Breast epithelium (tissue), 3 donors: ENCODE measurements around the gene GRPEL2.

Experiments
- CTCF ChIP-seq, 3 donors: fragments of 450-650 bp; IDR thresholded peaks; one replicate each; pipeline ENCODE4 v1.5.1; 2016 to 2017; ENCODE audit warnings: antibody characterized with exemption in 3 of 3, mild to moderate bottlenecking in 3 of 3, moderate library complexity in 3 of 3
- POLR2A ChIP-seq: fragments of 450-650 bp; IDR thresholded peaks from one replicate; pipeline ENCODE4 v1.6.1; 2016; ENCODE audit warnings: antibody characterized with exemption, mild to moderate bottlenecking, moderate library complexity
- POLR2AphosphoS5 ChIP-seq, 3 donors: sonication (generic); formaldehyde crosslinking; IDR thresholded peaks; one replicate each; pipeline ENCODE4 v1.6.1; 2017; ENCODE audit warnings: antibody characterized with exemption in 3 of 3

- TF ChIP-seq POLR2AphosphoS5 (IDR thresholded peaks at IDR 0.05) (no peak), POLR2A (no peak), CTCF (IDR thresholded peaks at IDR 0.05) (no peak)
Observed at GRCh38 chr5:149375434-149375833, 30.1 kb downstream of the GRPEL2 start.
